NCI-H2081 treated with DMSO at 0.1 percent for 48 hours (cell line): ENCODE measurements around the gene RAG2.

Source experiments
- DNase-seq: peaks from one replicate; lab custom pipeline; 2025; lab: John Stamatoyannopoulos, UW

RAG2 gene

DNA sequence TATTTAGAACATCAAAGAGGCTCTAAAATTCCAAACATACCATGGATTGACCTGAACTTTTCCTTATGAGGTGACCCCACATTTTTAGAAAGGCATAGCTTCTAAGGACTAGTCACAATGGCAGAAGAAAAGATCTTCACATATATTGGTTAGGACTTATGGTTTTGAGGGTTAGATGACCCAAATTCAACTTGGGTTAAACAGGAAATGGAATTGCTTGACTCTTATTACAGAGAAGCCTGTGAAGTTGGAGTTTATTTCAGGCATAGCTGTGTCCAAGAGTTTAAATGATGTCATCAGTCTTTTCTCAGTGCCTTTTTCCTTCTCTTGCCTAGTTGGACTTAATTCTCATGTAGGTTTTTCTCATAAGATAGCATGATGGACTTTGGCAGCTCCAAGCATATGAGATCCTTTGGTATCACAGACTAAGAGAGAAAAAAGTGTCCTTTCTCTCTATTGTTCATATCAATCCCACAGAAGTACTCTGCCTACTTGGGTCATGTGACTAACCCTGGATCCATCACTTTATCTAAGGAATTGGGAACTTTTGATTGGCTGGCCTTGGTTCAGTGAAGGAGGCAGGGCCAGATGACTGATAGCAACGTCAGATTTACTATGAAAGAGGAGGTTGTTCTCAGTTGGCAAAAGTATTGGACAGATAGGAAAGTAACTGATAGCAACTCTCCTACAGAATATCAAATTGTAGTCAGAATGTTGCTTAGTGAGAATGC lies 47.5 kb downstream of the RAG2 start:
- DNase-seq = no peak
